ENCODE results near the gene CD96.

CD96 gene

GRCh38 chr3:111566844-111567243, 24.8 kb downstream of the CD96 start:
- no peak for DNase-seq

GRCh38 chr3:111568355-111568754, 26.4 kb downstream of the CD96 start:
- DNase-seq, result no peak

GRCh38 chr3:111568911-111569310, 26.9 kb downstream of the CD96 start:
- no peak for DNase-seq

GRCh38 chr3:111570404-111571030, 28.5 kb downstream of the CD96 start:
- no peak for DNase-seq

GRCh38 chr3:111571282-111571681, 29.3 kb downstream of the CD96 start:
- peak; percentile 9 for DNase-seq

- DNase-seq, result no peak
These were observed 30.0 kb downstream of the CD96 start for GRCh38 chr3:111571907-111572460.

GRCh38 chr3:111577113-111577512, 35.1 kb downstream of the CD96 start:
- DNase-seq, result no peak

- DNase-seq, result peak; percentile 70
These were observed 36.0 kb downstream of the CD96 start for GRCh38 chr3:111577798-111578685.

- no peak for DNase-seq
These were observed 36.9 kb downstream of the CD96 start for GRCh38 chr3:111578867-111579266.

GRCh38 chr3:111579495-111579894, 37.5 kb downstream of the CD96 start:
- DNase-seq, result no peak

- no peak for DNase-seq
These were observed 39.6 kb downstream of the CD96 start for GRCh38 chr3:111581403-111582119.

- DNase-seq, result peak; percentile 11
These were observed 40.1 kb downstream of the CD96 start for GRCh38 chr3:111582120-111582474.

GRCh38 chr3:111584744-111585143, 42.7 kb downstream of the CD96 start:
- no peak for DNase-seq

- no peak for DNase-seq
These were observed 43.2 kb downstream of the CD96 start for GRCh38 chr3:111585217-111585616.

- DNase-seq, result no peak
These were observed 46.5 kb downstream of the CD96 start for GRCh38 chr3:111588527-111588926.

GRCh38 chr3:111589303-111590142, 47.5 kb downstream of the CD96 start:
- DNase-seq, result no peak

GRCh38 chr3:111590143-111590491, 48.1 kb downstream of the CD96 start:
- no peak for DNase-seq

- DNase-seq, result no peak
These were observed 49.6 kb downstream of the CD96 start for GRCh38 chr3:111591555-111591954.

- DNase-seq, result no peak
These were observed 50.1 kb downstream of the CD96 start for GRCh38 chr3:111592143-111592542.

- no peak for DNase-seq
These were observed 50.9 kb downstream of the CD96 start for GRCh38 chr3:111592936-111593335.

GRCh38 chr3:111593666-111594065, 51.7 kb downstream of the CD96 start:
- no peak for DNase-seq

GRCh38 chr3:111594205-111594604, 52.2 kb downstream of the CD96 start:
- peak; percentile 4 for DNase-seq

- no peak for DNase-seq
These were observed 52.8 kb downstream of the CD96 start for GRCh38 chr3:111594781-111595180.

Data from DMS53 (cell line).